ENCODE measurements around the gene NFU1. TPM values are rescaled to one million over a fixed set of nuclear protein-coding genes. Genes with fewer than 3 reads are reported as not detected.

The NFU1 gene
- total and polyA plus RNA-seq, 2 of the 8 experiments (the other 6 are each of a cell fraction or from before 2014, with no cell fraction given): 18.4 to 45.5 TPM

DNA sequence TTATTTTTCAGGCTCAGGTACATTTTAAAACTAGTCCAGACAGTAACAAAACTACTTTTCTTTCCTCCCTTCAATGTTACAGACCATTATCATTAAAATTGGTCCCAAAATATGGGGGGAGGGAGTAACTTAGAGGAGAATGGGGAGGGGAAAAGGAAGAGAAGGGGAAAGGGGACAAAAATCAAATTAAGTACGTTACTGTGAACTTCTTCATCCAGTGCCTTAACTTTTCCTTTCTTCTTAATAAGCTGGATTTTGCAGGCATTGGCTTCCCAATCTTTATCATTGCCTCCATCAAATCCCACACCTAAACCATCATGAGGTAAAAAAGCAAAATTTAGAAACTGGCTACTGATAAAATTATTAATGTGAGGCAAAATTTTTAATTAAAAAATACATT lies 67.4 kb downstream of the NFU1 start (continued):
- TF ChIP-seq, protein P1, sequence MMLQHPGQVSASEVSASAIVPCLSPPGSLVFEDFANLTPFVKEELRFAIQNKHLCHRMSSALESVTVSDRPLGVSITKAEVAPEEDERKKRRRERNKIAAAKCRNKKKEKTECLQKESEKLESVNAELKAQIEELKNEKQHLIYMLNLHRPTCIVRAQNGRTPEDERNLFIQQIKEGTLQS (IDR thresholded peaks at IDR 0.05; ENCODE audit: insufficient read depth, low read depth, low read length): no peak
- TF ChIP-seq, protein P2, sequence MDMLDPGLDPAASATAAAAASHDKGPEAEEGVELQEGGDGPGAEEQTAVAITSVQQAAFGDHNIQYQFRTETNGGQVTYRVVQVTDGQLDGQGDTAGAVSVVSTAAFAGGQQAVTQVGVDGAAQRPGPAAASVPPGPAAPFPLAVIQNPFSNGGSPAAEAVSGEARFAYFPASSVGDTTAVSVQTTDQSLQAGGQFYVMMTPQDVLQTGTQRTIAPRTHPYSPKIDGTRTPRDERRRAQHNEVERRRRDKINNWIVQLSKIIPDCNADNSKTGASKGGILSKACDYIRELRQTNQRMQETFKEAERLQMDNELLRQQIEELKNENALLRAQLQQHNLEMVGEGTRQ (IDR thresholded peaks at IDR 0.05; ENCODE audit: low read length): no peak
- no peak for TF ChIP-seq CBX8 (IDR thresholded peaks at IDR 0.05; ENCODE audit: borderline replicate concordance, low read depth, low read length)
- no peak for TF ChIP-seq JUND (IDR thresholded peaks at IDR 0.05; ENCODE audit: low read length)
- no peak for TF ChIP-seq SP1 (IDR thresholded peaks at IDR 0.05; ENCODE audit: low read depth, low read length)
